Left renal pelvis (tissue), 4 donors: ENCODE results near the gene C19orf38. TPM values are rescaled to one million over a fixed set of nuclear protein-coding genes. Genes with fewer than 3 reads are reported as not detected.

Experiments used
- DNase-seq, 4 donors: peaks; one replicate each; pipeline ENCODE4 v3.0.0-alpha.2; 2013; ENCODE audit warnings: low read depth in 4 of 4, low spot score in 3 of 4
- polyA plus RNA-seq, 4 donors: library from polyadenylated mRNA; unstranded; fragments of 120-200 nt; gene quantifications; one replicate each; pipeline ENCODE4 v1.2.1, GENCODE V29; 2013; ENCODE audit not compliant: insufficient read length in 4 of 4

C19orf38 gene
- polyA plus RNA-seq = 1 to 10 TPM; 1.9 to 4.7 (median 2.2) TPM

GRCh38 chr19:10848230-10848856 is at the start of gene C19orf38:
TSS of gene C19orf38 (plus strand) at chr19:10848415. CDS start at chr19:10848509, 94 bp downstream.
- no peak for DNase-seq

GRCh38 chr19:10800488-10800887 is 47.7 kb upstream of the C19orf38 start:
- no peak for DNase-seq

DNA sequence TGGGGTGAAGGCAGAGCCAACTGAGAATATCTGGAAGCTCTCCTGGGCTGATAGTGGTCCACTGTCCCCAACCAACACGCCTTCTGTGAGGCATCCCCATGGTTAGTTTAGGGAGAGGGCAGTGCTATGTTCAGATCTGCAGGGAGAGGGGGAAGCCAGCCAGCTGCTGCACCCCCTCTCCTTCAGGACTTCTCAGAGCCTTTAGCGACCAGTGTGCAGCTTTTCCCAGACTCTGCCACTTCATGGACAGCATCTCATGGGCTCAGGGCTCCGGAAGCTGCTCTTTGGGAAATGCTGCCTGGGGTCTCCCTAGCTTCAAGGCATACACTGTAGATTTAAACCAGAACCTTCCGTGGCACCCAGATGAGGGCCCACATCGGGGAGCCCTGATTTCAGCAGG is 45.7 kb upstream of the C19orf38 start:
- DNase-seq = no peak

GRCh38 chr19:10803252-10803651 is 45.0 kb upstream of the C19orf38 start:
- DNase-seq = no peak

- DNase-seq = no peak
Observed at GRCh38 chr19:10805065-10805757, 43.0 kb upstream of the C19orf38 start.

GRCh38 chr19:10805758-10806247 is 42.4 kb upstream of the C19orf38 start:
- no peak for DNase-seq

- DNase-seq = no peak
Observed at GRCh38 chr19:10808937-10809649, 39.1 kb upstream of the C19orf38 start.

- DNase-seq = no peak
Observed at GRCh38 chr19:10809651-10810285, 38.4 kb upstream of the C19orf38 start.

- DNase-seq = no peak
Observed at GRCh38 chr19:10811391-10812111, 36.7 kb upstream of the C19orf38 start.

- DNase-seq = no peak
Observed at GRCh38 chr19:10812196-10812595, 36.0 kb upstream of the C19orf38 start.

- no peak for DNase-seq
Observed at GRCh38 chr19:10812902-10813404, 35.3 kb upstream of the C19orf38 start.

- DNase-seq = no peak
Observed at GRCh38 chr19:10815007-10815536, 33.1 kb upstream of the C19orf38 start.

DNA sequence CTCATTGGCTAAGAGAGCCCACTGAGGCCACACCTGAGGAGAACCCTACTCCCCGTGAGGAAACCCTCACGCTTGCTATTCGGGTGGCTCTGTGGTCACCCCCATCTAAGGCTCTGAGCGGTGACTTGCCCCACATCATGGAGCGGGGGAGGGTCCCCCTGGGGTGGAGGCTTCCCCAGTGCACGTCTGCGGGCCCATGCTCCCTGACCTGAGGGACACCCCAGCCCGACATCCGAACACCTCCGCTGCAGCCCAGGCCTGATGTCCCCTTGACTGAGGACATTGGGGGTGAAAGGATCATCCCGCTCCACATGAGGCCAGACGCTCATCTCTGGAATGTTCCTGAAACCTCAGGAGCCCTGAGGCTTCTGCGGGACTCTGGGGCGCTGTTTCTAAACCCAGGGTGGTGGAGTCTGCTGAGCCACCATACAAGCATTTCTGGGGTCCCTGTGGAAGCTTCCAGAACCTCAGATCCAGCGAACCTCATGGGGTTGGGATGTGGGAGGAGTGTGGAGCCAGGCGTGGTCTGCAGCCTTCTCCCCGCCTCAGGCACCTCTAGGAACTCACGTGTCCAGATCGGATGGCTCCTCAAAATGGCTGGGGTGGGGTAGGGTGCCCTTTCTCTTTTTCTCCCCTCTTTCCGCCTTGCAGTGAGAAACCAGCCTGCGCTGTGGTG is 32.1 kb upstream of the C19orf38 start:
- no peak for DNase-seq

GRCh38 chr19:10816691-10817090 is 31.5 kb upstream of the C19orf38 start:
- DNase-seq = no peak

GRCh38 chr19:10817291-10818038 is 30.8 kb upstream of the C19orf38 start:
- peak in 1 of 4 donors; percentile 22 for DNase-seq

DNA sequence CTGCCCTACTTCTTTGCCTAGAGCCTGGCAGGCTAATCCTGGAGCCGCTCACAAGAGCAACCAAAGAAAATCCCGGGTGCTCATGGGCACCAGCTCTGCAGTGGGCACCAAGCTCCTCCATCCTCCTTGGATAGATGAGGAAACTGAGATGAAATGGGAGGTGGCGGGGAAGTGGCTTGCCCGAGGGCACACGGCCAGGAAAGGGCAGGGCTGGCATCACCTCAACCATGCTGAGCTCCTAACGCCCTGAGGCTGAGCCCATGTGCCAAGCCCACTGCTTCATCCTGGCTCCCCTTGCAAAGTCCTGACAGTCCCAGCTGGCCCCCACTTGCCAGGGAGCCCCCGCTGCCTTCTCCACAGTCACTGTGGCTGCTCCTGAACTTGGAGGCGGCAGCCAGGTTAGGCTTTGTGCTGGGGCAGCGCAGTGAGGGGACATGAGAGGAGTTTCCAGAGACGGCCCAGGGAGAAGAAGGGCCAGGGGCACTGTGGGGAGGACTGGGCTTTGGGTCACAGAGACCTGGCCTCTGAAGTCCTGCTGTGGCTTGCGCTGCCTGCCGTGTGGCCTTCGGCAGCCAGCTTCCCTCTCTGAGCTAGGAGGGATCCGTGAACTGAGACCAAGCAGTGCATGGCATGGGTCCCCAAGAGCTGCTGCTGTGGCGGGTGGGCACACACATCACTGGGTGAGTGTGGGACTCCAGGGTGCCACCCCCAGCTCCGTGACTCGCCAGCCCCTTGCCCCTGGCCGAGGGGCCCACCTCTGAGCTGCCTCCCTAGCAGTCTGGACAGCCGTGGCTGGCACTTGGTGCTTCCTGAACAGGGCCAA is 29.7 kb upstream of the C19orf38 start:
- no peak for DNase-seq

DNA sequence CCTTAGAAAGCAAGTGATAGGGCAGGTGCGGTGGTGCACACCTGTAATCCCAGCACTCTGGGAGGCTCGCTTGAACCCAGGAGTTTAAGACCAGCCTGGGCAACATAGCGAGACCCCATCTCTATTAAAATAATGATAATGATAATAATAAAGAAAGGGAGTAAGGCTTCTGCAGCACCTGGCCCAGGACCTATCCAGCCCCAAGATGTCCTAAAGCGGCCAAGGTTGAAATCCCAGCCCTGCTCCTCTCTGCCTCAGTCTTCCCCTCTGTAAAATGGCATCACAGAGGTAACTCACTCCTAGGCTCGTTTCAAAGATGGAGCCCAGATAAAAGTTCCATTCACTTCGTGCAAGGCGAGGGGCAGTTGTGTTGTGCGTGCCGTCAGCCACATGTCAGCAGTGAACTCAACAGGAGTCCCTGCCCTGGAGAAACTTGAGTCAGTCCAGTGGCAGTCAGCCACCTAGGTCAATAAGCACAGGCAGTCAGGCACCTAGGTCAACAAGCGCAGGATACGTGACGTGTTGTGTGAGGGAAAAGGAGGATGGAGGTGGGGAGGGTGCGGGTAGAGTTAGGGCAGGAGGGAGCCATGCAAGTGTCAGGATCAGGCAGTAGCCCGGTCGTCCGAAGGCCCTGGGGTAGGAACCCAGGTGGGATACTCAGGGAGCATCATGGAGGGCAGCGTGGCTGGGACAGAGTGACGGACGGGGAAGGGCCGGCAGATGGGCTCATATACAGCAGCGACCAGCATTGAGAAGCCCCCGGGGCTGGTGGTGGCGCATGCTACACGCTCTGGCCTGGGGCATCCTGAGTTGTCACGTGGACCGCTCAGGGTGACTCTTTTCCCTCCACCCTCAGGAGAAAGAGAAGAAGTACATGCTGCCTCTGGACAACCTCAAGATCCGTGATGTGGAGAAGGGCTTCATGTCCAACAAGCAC is 28.8 kb upstream of the C19orf38 start:
- DNase-seq = no peak
